Bone marrow (tissue), 2 donors: ENCODE results near the gene DHRS1.
"Not testable (repeated sequence)": the region's sequence is repeated elsewhere in the genome, so short reads cannot be mapped to it uniquely, and the experiment has no call there.

ENCODE experiments used
- DNase-seq, 2 donors: peaks; one replicate each; lab custom pipeline; 2025; lab: John Stamatoyannopoulos, UW

The DHRS1 gene

DNA sequence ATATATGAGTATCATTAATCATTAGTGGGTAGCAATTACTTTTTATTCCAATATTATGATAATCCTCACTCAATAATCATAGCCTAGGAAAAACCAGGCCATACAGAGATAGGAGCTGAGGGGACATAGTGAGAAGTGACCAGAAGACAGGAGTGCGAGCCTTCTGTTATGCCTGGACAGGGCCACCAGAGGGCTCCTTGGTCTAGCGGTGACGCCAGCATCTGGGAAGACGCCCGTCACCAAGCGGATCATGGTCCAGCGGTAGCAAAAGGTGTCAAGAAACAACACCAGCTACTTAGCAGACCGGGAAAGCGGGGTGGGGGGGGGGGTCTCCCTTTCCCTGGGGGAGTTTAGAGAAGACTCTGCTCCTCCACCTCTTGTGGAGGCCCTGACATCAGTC is 28.3 kb upstream of the DHRS1 start:
- not testable (repeated sequence) for DNase-seq

GRCh38 chr14:24327303-24327702 is 27.7 kb upstream of the DHRS1 start:
- no peak for DNase-seq

GRCh38 chr14:24325963-24326362 is 26.4 kb upstream of the DHRS1 start:
- no peak for DNase-seq

- no peak for DNase-seq
Observed at GRCh38 chr14:24325041-24325530, 25.5 kb upstream of the DHRS1 start.

- DNase-seq = no peak
Observed at GRCh38 chr14:24324024-24324423, 24.4 kb upstream of the DHRS1 start.

GRCh38 chr14:24323341-24323740 is 23.8 kb upstream of the DHRS1 start:
- DNase-seq = no peak

DNA sequence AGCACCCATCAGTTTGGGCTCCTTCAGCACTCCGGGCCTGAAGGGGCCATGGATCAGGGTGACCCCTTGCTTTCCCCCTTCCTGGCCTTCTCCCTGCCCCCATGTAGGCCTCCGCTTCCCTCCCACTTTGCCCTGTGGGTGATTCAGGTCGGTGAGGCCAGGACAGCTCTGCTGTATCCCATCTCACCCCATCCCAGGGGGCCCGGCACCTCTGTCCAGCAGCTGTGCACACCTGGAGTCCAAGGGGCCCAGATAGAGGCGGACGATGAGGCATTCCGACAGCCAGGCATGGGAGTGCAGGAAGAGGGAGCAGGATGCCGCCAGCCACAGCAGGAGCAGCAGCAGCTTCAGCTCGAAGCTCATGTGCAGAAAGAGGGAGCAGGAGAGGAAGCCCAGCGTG is 23.1 kb upstream of the DHRS1 start:
- DNase-seq = no peak

GRCh38 chr14:24321212-24321975 is 21.8 kb upstream of the DHRS1 start:
- DNase-seq = no peak

DNA sequence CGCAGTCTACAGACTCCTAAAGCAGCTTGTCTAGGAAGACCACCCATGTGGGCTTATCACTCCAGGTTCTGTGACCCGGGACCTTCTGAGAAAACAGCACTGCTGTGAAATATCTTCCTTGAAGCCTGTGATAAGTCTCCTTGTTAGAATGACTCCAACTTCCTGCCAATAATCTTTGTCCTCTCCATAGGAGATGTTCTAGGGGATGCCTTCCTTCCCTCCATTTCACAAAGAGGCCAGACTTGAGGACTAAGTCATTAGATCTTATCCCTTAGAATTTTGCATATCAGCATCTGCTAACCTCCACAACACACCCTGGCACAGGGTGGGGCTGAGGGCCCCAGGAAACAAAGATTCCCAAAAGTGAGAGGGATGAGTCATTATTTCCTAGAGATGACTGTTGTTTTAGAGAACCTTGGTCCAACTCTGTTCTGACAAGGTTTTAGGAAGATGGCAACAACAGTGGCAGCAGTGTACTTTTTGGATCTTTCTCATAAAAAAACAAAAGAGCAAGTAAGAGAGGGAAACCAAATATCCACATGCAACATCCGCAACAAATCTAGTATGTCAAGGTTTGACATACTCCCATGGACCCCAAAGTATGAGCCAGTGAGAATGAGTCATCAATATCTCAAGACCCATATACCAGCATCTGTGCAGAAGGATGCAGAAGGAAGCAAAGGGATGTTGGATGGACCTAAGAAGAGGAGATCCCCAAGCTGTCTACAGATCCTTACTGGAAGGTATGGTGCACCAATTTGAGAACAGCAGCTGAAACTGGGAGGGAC is 17.8 kb upstream of the DHRS1 start:
- peak in 1 of 2 donors; percentile 27 for DNase-seq

- no peak for DNase-seq
Observed at GRCh38 chr14:24316597-24316950, 17.0 kb upstream of the DHRS1 start.

- DNase-seq = no peak
Observed at GRCh38 chr14:24315807-24316596, 16.4 kb upstream of the DHRS1 start.

- no peak for DNase-seq
Observed at GRCh38 chr14:24315243-24315806, 15.7 kb upstream of the DHRS1 start.

GRCh38 chr14:24314377-24315193 is 15.0 kb upstream of the DHRS1 start:
- no peak for DNase-seq

DNA sequence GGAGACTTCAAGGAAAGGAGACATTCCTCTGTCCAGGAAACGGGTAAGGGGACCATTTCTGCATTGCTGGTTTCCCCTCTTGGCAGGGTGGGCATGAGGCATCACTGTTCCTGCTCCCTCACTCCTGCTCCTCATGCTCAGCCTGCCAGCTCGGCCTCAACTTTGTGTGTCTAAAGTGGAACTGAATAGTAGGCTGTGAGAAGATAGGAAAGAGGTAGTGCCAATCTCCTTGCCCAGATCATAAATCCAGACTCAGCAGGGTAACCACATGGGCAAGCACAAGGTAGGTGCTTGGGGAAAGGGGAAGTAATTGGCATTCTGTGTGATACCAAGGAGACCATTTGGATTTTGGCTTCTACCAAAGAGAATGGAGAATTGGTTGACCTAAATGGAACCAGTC is 14.3 kb upstream of the DHRS1 start:
- peak in 1 of 2 donors; percentile 44 for DNase-seq

DNA sequence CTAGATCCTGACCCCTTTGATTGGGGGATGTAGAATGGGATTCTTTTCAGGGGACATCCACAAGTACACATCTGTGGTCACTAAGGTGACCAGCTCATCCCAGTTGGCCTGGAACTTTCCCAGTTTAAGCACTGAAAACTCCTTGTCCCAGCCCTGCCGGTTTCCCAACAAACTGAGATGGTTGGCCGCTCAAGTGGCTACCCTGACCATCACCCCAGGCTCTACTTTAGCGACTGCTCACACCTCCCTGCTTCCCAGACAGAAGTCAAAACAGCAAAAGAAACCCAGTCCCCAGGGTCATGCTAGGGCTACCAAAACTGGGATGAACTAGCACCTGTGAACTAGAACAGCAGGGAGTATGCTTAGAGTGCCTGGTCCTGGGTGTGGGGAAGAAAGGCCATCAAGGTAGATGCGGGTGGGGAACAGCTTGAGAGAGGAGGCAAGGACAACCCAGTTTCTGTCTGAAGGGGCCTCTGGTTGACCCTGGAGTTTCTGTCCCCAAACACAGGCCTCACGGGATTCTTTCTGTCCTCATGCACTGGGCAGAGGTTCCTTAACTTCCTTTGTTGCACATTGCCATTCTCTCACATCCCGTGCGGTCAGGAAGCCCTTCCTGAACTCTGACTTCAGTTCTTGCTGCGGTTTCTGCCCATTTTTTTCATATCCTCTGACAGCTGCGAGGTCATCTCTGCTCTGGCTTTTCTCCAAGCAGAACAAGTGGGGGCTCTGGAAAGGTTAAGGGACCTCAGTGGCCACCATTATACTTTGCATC is 13.3 kb upstream of the DHRS1 start:
- peak; percentile 20 to 67 for DNase-seq

- peak in 1 of 2 donors; percentile 36 for DNase-seq
Observed at GRCh38 chr14:24311837-24312615, 12.4 kb upstream of the DHRS1 start.

DNA sequence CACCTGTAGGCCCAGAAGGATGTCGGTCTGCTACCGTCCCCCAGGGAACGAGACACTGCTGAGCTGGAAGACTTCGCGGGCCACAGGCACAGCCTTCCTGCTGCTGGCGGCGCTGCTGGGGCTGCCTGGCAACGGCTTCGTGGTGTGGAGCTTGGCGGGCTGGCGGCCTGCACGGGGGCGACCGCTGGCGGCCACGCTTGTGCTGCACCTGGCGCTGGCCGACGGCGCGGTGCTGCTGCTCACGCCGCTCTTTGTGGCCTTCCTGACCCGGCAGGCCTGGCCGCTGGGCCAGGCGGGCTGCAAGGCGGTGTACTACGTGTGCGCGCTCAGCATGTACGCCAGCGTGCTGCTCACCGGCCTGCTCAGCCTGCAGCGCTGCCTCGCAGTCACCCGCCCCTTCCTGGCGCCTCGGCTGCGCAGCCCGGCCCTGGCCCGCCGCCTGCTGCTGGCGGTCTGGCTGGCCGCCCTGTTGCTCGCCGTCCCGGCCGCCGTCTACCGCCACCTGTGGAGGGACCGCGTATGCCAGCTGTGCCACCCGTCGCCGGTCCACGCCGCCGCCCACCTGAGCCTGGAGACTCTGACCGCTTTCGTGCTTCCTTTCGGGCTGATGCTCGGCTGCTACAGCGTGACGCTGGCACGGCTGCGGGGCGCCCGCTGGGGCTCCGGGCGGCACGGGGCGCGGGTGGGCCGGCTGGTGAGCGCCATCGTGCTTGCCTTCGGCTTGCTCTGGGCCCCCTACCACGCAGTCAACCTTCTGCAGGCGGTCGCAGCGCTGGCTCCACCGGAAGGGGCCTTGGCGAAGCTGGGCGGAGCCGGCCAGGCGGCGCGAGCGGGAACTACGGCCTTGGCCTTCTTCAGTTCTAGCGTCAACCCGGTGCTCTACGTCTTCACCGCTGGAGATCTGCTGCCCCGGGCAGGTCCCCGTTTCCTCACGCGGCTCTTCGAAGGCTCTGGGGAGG is 11.3 kb upstream of the DHRS1 start, which contains the start of gene LTB4R:
LTB4R (plus strand) TSS at position 857 of the 959 bp plus-strand sequence. CDS start 4,150 bp downstream, outside the sequence.
- DNase-seq = peak; percentile 20 to 65

- DNase-seq = no peak
Observed at GRCh38 chr14:24310265-24310645, 10.7 kb upstream of the DHRS1 start.
